Ramos (cell line): ENCODE measurements around the gene RIPOR1.

Experiments used
- in situ Hi-C: fragments of 300-500 bp; cut with MboI; formaldehyde crosslinking; loops from one replicate; pipeline ENCODE4 v1.14.3; 2022; ENCODE audit warnings: low sequenced_read_pairs; ENCODE audit not compliant: unreplicated experiment

Gene RIPOR1

GRCh38 chr16:67549240-67549639 lies 20.6 kb downstream of the RIPOR1 start:
- in situ Hi-C loops = no loop called here

- in situ Hi-C loops = no loop called here
Observed at GRCh38 chr16:67549936-67550335, 21.3 kb downstream of the RIPOR1 start.

- in situ Hi-C loops = no loop called here
Observed at GRCh38 chr16:67551091-67551490, 22.5 kb downstream of the RIPOR1 start.

GRCh38 chr16:67551972-67552371 lies 23.3 kb downstream of the RIPOR1 start:
- in situ Hi-C loops = no loop called here

- in situ Hi-C loops = no loop called here
Observed at GRCh38 chr16:67552476-67552875, 23.8 kb downstream of the RIPOR1 start.

- in situ Hi-C loops = no loop called here
Observed at GRCh38 chr16:67555795-67556212, 27.2 kb downstream of the RIPOR1 start.

GRCh38 chr16:67558859-67559258 lies 30.2 kb downstream of the RIPOR1 start:
- in situ Hi-C loops = no loop called here

- in situ Hi-C loops = no loop called here
Observed at GRCh38 chr16:67560827-67561342, 32.3 kb downstream of the RIPOR1 start.

GRCh38 chr16:67561501-67561823 lies 32.8 kb downstream of the RIPOR1 start:
- in situ Hi-C loops = no loop called here

GRCh38 chr16:67561824-67562525 lies 33.3 kb downstream of the RIPOR1 start:
- in situ Hi-C loops = no loop called here

GRCh38 chr16:67562526-67562917 lies 33.9 kb downstream of the RIPOR1 start, which contains the start of gene CTCF:
CTCF (plus strand) TSS chr16:67562526; CDS start chr16:67610833, 48,307 bp downstream.
- in situ Hi-C loops = no loop called here

GRCh38 chr16:67562918-67563707 lies 34.5 kb downstream of the RIPOR1 start:
- in situ Hi-C loops = no loop called here

- in situ Hi-C loops = no loop called here
Observed at GRCh38 chr16:67563708-67564468, 35.3 kb downstream of the RIPOR1 start.

GRCh38 chr16:67565470-67566100 lies 37.0 kb downstream of the RIPOR1 start:
- in situ Hi-C loops = no loop called here

GRCh38 chr16:67571464-67571863 lies 42.8 kb downstream of the RIPOR1 start:
- in situ Hi-C loops = no loop called here

- in situ Hi-C loops = no loop called here
Observed at GRCh38 chr16:67571981-67572431, 43.4 kb downstream of the RIPOR1 start.

GRCh38 chr16:67579686-67580085 lies 51.1 kb downstream of the RIPOR1 start:
- in situ Hi-C loops = no loop called here

- in situ Hi-C loops = no loop called here
Observed at GRCh38 chr16:67580202-67580601, 51.6 kb downstream of the RIPOR1 start.

GRCh38 chr16:67593288-67593687 lies 64.7 kb downstream of the RIPOR1 start:
- in situ Hi-C loops = no loop called here

- in situ Hi-C loops = no loop called here
Observed at GRCh38 chr16:67593701-67594100, 65.1 kb downstream of the RIPOR1 start.
